Stimulated activated CD8-positive, alpha-beta memory T cell treated with anti-CD3 and anti-CD28 coated beads, Interleukin-4, amount 100 ng/mL, for 1 hour (primary cell): Measurements from ENCODE around the gene SPATA2.
A peak's percentile ranks its signal among the peaks of the same experiment; 100 is the strongest.
"Not testable (repeated sequence)": the region's sequence is repeated elsewhere in the genome, so short reads cannot be mapped to it uniquely, and the experiment has no call there.

ENCODE experiments used
- DNase-seq, 2 donors: peaks; one replicate each; pipeline ENCODE4 v3.0.0-alpha.2; 2020; ENCODE audit warnings: low read depth in 2 of 2, low spot score in 1 of 2

SPATA2 gene

GRCh38 chr20:49905415-49906091 is 9.8 kb downstream of the SPATA2 start:
- DNase-seq, result no peak

GRCh38 chr20:49904440-49905214 is 10.7 kb downstream of the SPATA2 start:
- no peak for DNase-seq

GRCh38 chr20:49901588-49901987 is 13.7 kb downstream of the SPATA2 start:
- no peak for DNase-seq

GRCh38 chr20:49899541-49900383 is 15.6 kb downstream of the SPATA2 start:
- DNase-seq, result no peak

- DNase-seq, result no peak
Measured at GRCh38 chr20:49896204-49896603, 19.1 kb downstream of the SPATA2 start.

- not testable (repeated sequence) for DNase-seq
Measured at GRCh38 chr20:49895474-49896093, 19.7 kb downstream of the SPATA2 start.

GRCh38 chr20:49894073-49894470 is 21.3 kb downstream of the SPATA2 start:
- no peak for DNase-seq

- DNase-seq, result no peak
Measured at GRCh38 chr20:49893242-49894072, 21.9 kb downstream of the SPATA2 start.

GRCh38 chr20:49892817-49893216 is 22.5 kb downstream of the SPATA2 start:
- no peak for DNase-seq

- no peak for DNase-seq
Measured at GRCh38 chr20:49892260-49892659, 23.1 kb downstream of the SPATA2 start.

- DNase-seq, result no peak
Measured at GRCh38 chr20:49891476-49892110, 23.7 kb downstream of the SPATA2 start.

- no peak for DNase-seq
Measured at GRCh38 chr20:49890471-49891361, 24.6 kb downstream of the SPATA2 start.

- DNase-seq, result no peak
Measured at GRCh38 chr20:49889935-49890333, 25.4 kb downstream of the SPATA2 start.

- no peak for DNase-seq
Measured at GRCh38 chr20:49889001-49889934, 26.1 kb downstream of the SPATA2 start.

- DNase-seq, result peak in 1 of 2 donors; percentile 23
Measured at GRCh38 chr20:49888212-49889000, 26.9 kb downstream of the SPATA2 start.

GRCh38 chr20:49887251-49888211 is 27.8 kb downstream of the SPATA2 start:
- DNase-seq, result no peak
